Large intestine (tissue), 3 donors: ENCODE results near the gene SOHLH2. TPM values are rescaled to one million over a fixed set of nuclear protein-coding genes. Genes with fewer than 3 reads are reported as not detected.

ENCODE experiments used
- DNase-seq, 2 donors: peaks; one replicate each; pipeline versions ENCODE4 v3.0.0 to v3.0.0-alpha.2; 2013
- H3K27ac ChIP-seq: one replicate; pipeline ENCODE4 v1.5.1; 2013; ENCODE audit warnings: low read length
- H3K27me3 ChIP-seq: 2 replicates; pipeline ENCODE4 v1.6.1; 2013; ENCODE audit warnings: low read length; ENCODE audit not compliant: control insufficient read depth, insufficient read depth
- H3K36me3 ChIP-seq: 2 replicates; pipeline ENCODE4 v1.6.1; 2013; ENCODE audit warnings: low read length; ENCODE audit not compliant: control insufficient read depth, insufficient read depth
- H3K4me1 ChIP-seq: one replicate; pipeline ENCODE4 v1.6.1; 2013; ENCODE audit warnings: low read length; ENCODE audit not compliant: control insufficient read depth, insufficient read depth
- H3K4me3 ChIP-seq: one replicate; pipeline ENCODE4 v1.5.1; 2013; ENCODE audit warnings: low read length
- H3K9me3 ChIP-seq: one replicate; pipeline ENCODE4 v1.6.1; 2013; ENCODE audit warnings: mild to moderate bottlenecking, low read depth, low read length, moderate library complexity; ENCODE audit not compliant: control insufficient read depth
- WGBS: methylation state at CpG from one replicate; pipeline ENCODE4 v1.1.5; 2013; ENCODE audit warnings: low lambda C conversion rate; ENCODE audit not compliant: insufficient coverage; 5-methylcytosine and 5-hydroxymethylcytosine counted together
- polyA plus RNA-seq: library from polyadenylated mRNA; unstranded; fragments of 120-200 nt; gene quantifications from one replicate; pipeline ENCODE4 v1.2.1, GENCODE V29; 2013

The SOHLH2 gene
- polyA plus RNA-seq, 1 donor: 0.99 TPM

DNA sequence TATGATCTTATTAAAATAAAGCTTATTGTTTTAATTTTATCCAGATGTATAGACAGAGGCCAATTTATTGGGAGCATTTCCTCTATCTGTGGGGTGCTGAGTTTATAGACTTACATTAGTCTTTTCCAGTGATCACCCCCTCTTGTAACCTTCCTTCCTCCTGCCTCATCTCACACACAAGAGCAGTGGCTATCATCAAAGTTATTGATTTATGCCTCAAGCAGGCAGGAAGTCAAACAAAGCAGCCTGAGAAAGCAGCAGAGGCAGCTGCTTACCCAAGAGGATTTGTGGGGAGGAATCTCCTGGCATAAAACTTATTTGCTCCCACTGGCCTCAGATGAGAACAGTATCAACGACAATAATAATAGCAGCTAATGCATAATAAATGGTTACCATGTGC lies 56.9 kb downstream of the SOHLH2 start:
- H3K4me3 ChIP-seq: no peak overlapping the region
- DNase-seq: no peak
- no peaks in the 10 kb centered on the region for H3K9me3 ChIP-seq
- H3K27me3 ChIP-seq: peaks cover 9% of the 10 kb centered on the region
- H3K27ac ChIP-seq: no peak overlapping the region
- H3K4me1 ChIP-seq: no peaks in the 10 kb centered on the region
- no CpG with 5 or more reads among the region's 1 CpG for WGBS
- no peaks in the 10 kb centered on the region for H3K36me3 ChIP-seq

- no CpG with 5 or more reads among the region's 35 CpGs for whole genome bisulfite sequencing
- no peaks in the 10 kb centered on the region for H3K9me3 ChIP-seq
- H3K27me3 ChIP-seq: peaks cover 9% of the 10 kb centered on the region
- no peak overlapping the region for H3K27ac ChIP-seq
- DNase-seq: no peak
- no peaks in the 10 kb centered on the region for H3K4me1 ChIP-seq
- no peaks in the 10 kb centered on the region for H3K36me3 ChIP-seq
- H3K4me3 ChIP-seq: no peak overlapping the region
Observed at GRCh38 chr13:36154567-36155291, 59.6 kb downstream of the SOHLH2 start.

DNA sequence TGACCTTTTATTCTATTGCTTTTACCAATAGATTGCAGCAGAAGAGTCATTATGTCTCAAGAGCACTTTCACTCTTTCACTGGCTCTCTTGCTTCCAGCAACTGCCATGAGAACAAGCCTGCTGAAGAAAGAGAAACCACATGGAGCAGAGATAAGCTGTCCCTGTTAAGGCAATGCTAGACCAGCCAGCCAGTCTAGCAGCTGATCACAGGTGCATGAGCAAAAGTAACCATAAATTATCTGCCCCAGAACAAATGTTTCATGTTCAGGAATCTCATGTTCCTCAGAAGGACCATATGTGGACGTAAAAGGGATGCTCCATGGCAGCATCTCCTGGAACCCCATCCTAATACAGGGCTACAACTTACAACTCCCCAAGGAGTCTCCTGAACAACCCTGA lies 62.8 kb downstream of the SOHLH2 start:
- no peak overlapping the region for H3K27ac ChIP-seq
- no peak overlapping the region for H3K4me3 ChIP-seq
- no peaks in the 10 kb centered on the region for H3K36me3 ChIP-seq
- WGBS: no CpG with 5 or more reads among the region's 1 CpG
- no peak for DNase-seq
- H3K9me3 ChIP-seq: no peaks in the 10 kb centered on the region
- no peaks in the 10 kb centered on the region for H3K4me1 ChIP-seq
- peaks cover 9% of the 10 kb centered on the region for H3K27me3 ChIP-seq

DNA sequence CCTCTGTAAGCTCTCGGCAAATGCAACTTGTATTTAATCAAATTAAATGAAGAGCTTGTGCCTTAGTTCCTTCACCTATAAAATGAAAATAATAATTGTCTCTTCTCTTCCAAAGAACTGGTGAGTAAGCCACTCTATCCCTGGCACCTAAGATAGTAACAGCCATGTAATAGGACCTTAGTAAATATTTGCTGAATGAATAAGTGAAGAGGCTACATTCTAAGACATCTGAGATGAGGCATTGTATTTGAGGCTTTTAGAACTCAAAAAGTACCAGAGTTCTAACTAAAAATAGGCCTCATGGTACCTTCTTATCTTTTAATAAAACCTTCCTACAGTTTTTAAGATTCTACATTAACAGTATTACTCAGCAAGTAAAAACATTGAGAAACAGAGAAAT lies 65.9 kb downstream of the SOHLH2 start:
- Histone ChIP-seq H3K27me3 (no peaks in the 10 kb centered on the region), H3K27ac (no peak overlapping the region), H3K4me3 (no peak overlapping the region), H3K4me1 (no peaks in the 10 kb centered on the region), H3K36me3 (no peaks in the 10 kb centered on the region), H3K9me3 (no peaks in the 10 kb centered on the region)
- no peak for DNase-seq
- WGBS: no CpG with 5 or more reads among the region's 1 CpG

- no peak for DNase-seq
- WGBS: no CpG with 5 or more reads among the region's 3 CpGs
Observed at GRCh38 chr13:36147330-36147729, 67.0 kb downstream of the SOHLH2 start.

GRCh38 chr13:36146511-36147269 lies 67.7 kb downstream of the SOHLH2 start:
- whole genome bisulfite sequencing: 60% methylated on average over 1 of the region's 4 CpGs
- no peak for DNase-seq
- no peaks in the 10 kb centered on the region for H3K9me3 ChIP-seq
- no peaks in the 10 kb centered on the region for H3K36me3 ChIP-seq
- no peaks in the 10 kb centered on the region for H3K4me1 ChIP-seq
- H3K4me3 ChIP-seq: no peak overlapping the region
- H3K27me3 ChIP-seq: no peaks in the 10 kb centered on the region
- H3K27ac ChIP-seq: no peak overlapping the region

More at GRCh38 chr13:36147330-36147729, 67.0 kb downstream of the SOHLH2 start:
- H3K27me3 ChIP-seq: no peaks in the 10 kb centered on the region
- no peaks in the 10 kb centered on the region for H3K9me3 ChIP-seq
- no peak overlapping the region for H3K4me3 ChIP-seq
- no peaks in the 10 kb centered on the region for H3K36me3 ChIP-seq
- H3K27ac ChIP-seq: no peak overlapping the region
- H3K4me1 ChIP-seq: no peaks in the 10 kb centered on the region

- H3K9me3 ChIP-seq: no peaks in the 10 kb centered on the region
- DNase-seq: no peak
- WGBS: 100% methylated on average over 2 of the region's 2 CpGs
- no peaks in the 10 kb centered on the region for H3K4me1 ChIP-seq
- no peak overlapping the region for H3K4me3 ChIP-seq
- H3K27me3 ChIP-seq: no peaks in the 10 kb centered on the region
- no peak overlapping the region for H3K27ac ChIP-seq
- no peaks in the 10 kb centered on the region for H3K36me3 ChIP-seq
Observed at GRCh38 chr13:36143738-36144137, 70.6 kb downstream of the SOHLH2 start.

DNA sequence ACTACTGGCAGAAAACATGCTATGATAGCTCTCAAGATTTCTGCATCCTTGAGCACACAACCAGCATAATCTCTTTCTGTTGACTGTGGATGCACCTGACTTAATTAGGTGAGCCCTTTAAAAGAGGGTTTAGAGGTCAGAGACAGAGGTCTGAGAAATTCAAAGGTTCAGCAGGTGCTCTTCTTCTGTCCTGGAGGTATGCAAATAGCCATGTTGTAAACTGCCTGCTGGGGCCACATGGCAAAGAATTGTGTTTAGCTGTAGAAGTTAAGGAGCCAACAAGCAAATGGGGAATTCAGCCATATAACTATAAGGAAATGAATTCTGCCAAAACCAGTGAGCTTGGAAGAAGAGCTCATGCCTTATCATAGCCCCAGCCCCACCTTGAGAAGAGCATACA lies 71.6 kb downstream of the SOHLH2 start:
- H3K27me3 ChIP-seq: no peaks in the 10 kb centered on the region
- no peak overlapping the region for H3K27ac ChIP-seq
- DNase-seq: no peak
- H3K4me1 ChIP-seq: no peaks in the 10 kb centered on the region
- H3K9me3 ChIP-seq: no peaks in the 10 kb centered on the region
- no peak overlapping the region for H3K4me3 ChIP-seq
- H3K36me3 ChIP-seq: no peaks in the 10 kb centered on the region

DNA sequence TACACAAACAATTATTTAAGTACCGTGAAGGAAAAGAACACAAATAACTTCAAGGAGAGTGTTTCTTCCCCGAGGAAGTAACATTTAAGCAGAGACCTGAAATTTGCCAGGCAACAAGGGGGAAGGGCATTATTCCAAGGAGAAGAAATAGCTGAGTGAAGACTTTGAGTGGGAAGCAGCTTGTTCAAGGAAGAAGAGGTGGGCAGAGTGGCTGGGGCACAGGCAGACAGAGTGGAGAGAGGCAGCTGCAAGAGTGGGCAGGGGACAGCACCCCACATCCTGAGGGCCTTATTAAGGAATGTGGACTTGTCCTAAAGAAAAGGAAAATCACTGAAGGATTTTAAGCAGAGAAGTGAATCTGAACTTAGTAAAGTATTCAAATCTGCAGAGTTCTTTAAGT lies 78.5 kb downstream of the SOHLH2 start:
- WGBS: 62% methylated on average over 2 of the region's 2 CpGs
- peaks cover 10% of the 10 kb centered on the region for H3K27me3 ChIP-seq
- no peak for DNase-seq
- H3K36me3 ChIP-seq: no peaks in the 10 kb centered on the region
- H3K4me3 ChIP-seq: no peak overlapping the region
- no peak overlapping the region for H3K27ac ChIP-seq
- no peaks in the 10 kb centered on the region for H3K4me1 ChIP-seq
- no peaks in the 10 kb centered on the region for H3K9me3 ChIP-seq

DNA sequence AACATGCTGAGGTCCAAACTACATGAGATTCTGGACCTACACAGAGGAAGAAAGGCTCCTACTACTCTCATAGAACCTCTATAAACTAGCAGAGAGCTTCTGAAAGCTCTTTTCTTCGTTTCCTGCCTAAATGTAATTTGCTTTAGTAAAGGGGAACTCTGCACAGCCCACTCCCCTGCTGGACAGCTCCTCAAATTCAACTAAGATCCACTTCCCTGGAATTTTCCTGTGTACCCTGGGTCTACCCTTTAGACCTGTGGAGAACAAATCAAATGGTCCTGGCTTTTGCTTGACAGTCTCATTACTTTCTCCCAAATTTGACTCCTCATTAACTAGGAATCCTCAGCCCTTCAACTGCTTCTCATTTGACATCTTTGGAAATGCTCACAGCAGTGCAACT lies 79.7 kb downstream of the SOHLH2 start:
- H3K4me3 ChIP-seq: no peak overlapping the region
- no peaks in the 10 kb centered on the region for H3K4me1 ChIP-seq
- no CpG with 5 or more reads among the region's 1 CpG for WGBS
- DNase-seq: no peak
- no peaks in the 10 kb centered on the region for H3K36me3 ChIP-seq
- H3K9me3 ChIP-seq: no peaks in the 10 kb centered on the region
- H3K27ac ChIP-seq: no peak overlapping the region
- H3K27me3 ChIP-seq: peaks cover 21% of the 10 kb centered on the region
